ENCODE measurements around the gene REC8.

Gene REC8

DNA sequence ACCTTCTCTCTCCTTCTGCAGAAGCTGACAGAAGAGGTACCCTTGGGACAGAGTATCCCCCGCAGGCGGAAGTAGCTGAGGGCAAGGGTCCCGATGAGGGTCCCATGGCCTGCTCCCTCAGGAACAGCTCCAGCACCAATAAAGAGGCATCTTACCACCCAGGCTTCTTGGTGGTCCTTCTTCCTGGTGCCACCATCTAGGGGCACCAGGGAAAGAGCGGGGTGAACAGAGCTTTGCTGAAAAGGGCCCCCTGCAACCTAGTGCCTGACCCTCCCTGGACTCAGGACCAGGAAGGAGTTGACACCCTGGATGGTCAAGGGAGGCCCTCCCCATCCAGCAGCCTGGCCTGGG, 11.4 kb upstream of the REC8 start:
- no peak for DNase-seq

DNA sequence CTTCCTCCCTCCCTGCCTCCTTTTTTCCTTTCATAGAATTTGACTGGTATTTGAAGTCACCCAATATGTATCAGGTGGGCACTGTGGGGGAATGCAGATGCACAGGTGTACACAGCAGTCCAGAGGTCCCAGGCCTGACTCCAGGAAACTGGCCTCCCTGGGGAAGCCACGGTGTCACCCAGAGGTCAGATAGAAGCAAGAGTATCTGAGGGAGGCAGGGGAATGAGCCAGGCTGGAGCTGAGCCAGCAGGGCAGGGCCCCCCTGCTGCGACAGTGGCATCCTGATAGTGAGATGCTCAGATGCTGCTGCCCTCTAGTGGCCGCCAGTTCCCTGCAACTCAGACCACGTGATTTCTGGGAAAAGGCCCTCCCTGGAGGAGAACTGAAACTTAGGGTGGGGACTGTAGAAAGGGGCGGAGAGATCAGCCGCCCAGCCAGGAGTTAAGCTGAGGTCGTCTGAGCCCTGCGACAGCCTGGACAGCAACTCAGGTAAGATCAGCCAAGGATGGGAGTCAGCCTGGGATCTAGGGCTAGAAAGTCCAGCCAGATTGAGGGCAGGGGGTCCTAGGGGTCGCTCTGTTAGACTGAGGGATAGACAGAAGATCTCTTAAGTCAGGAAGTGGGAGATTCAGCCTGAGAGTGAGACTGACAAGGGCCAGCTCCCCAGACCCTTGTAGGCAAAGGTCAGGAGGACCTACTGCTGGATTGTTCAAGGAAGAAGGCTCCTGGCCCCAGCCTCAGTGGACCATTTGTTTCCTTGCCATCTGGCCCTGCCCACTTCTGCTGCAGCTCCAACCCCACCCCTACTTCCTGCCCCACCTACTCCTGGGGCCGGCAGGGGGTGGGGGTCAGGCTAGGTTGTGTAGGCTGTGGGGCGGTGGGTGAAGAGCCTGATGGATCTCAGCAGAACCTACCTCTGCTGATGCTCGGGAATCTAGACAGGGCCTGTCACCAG, 10.8 kb upstream of the REC8 start, which contains the start of gene IRF9:
TSS of gene IRF9 (plus strand) at position 416 of the 955 bp plus-strand sequence. CDS start 880 bp downstream, outside the sequence.
- DNase-seq, result peak; percentile 96 to 99

DNA sequence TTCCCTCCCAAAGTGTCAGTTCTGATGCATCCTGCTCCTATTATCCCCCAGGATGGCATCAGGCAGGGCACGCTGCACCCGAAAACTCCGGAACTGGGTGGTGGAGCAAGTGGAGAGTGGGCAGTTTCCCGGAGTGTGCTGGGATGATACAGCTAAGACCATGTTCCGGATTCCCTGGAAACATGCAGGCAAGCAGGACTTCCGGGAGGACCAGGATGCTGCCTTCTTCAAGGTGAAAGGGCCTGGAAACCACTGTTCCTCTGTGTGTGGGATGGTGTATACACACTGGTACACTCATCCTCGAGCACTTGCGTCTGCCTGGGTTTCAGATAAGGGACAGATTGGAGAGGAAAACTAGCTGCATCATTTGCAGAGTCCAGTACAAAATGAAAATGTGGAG, 9.8 kb upstream of the REC8 start:
- no peak for DNase-seq

DNA sequence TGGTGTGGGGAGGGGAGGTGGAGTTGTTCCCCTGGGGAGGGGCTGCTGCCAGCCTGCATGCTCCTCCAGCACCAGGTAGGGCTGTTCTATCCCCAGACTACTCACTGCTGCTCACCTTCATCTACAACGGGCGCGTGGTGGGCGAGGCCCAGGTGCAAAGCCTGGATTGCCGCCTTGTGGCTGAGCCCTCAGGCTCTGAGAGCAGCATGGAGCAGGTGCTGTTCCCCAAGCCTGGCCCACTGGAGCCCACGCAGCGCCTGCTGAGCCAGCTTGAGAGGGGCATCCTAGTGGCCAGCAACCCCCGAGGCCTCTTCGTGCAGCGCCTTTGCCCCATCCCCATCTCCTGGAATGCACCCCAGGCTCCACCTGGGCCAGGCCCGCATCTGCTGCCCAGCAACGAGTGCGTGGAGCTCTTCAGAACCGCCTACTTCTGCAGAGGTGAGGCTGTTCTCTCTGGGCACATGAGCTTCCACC, 7.3 kb upstream of the REC8 start:
- no peak for DNase-seq

DNA sequence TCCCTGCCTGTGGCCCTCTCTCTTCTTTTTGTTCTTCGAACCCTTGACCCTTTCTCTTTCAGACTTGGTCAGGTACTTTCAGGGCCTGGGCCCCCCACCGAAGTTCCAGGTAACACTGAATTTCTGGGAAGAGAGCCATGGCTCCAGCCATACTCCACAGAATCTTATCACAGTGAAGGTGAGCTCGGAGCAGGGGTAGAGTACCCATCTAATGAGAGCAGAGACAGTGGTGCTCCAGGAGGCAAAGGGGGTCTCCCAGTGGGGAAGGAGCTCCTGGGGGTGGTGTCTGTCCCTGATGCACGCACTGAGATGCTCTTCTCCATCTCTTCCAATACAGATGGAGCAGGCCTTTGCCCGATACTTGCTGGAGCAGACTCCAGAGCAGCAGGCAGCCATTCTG, 6.1 kb upstream of the REC8 start:
- DNase-seq, result no peak

DNA sequence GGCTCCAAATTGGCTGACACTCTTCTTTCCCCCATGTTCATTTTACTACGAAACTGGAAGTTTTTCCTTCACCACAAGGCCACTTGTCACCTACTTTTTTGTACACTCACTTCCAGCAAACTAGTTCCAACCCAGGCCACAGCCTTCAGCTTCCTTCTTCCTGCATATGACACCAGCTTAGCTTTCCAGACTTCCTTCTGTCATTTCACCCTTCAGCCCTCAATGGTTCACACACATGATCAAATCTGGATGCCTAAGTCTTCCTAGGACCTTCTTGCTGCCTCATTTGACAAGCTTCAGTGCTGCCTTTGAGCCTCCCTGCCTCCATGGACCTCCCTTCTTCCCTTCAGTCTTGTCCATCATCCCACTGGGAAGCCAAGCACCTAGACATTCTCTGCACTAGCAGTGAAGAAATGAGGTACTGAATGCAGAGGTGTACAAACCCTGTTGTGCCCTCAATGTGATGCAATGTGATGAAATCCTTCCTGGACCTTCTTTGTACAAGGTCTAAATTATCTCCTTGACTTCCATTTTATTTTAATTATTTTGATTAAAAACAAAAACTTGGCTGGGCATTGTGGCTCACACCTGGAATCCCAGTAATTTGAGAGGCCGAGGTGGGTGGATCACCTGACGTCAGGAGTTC, 4.3 kb upstream of the REC8 start:
- DNase-seq, result no peak

DNA sequence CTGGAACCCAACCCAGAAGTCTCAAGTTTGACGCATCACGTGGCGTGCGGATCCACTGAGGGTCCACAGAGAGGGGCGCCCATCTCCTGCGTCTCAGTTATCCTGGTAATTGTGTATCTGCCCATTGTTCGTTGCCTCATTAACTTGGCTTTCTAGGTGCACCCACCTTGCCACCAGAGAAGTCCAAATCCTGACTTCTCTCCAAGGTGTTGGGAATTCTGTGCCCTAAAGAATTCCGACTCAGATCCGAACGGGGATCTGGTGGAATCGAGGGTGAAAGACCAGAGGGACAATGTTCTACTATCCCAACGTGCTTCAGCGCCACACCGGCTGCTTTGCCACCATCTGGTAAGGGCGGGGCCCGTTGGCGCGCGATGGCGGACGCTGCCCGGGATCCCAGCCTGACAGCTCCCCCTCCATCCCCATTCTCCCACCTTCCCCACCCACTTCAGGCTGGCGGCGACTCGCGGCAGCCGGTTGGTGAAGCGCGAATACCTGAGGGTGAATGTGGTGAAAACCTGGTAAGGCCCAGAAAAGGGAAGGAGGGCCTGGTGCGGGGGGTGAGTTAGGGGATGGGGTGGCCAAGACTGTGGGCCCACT, 481 bp downstream of the REC8 start:
- DNase-seq, result no peak

DNA sequence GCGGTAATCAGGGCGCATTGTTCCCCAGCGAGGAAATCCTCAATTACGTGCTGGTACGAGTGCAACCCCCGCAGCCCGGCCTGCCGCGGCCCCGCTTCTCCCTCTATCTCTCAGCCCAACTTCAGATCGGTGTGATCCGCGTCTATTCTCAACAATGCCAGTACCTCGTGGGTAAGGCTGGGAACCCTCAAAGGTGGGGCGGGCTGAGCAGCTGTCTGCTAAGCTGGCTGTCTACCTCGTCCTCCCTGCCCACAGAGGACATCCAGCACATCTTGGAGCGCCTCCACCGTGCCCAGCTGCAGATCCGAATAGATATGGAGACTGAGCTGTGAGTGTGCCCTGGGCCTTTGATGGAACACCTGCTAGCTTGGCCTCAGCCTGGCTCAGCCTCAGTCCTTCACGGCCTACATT, 996 bp downstream of the REC8 start:
- DNase-seq, result no peak

DNA sequence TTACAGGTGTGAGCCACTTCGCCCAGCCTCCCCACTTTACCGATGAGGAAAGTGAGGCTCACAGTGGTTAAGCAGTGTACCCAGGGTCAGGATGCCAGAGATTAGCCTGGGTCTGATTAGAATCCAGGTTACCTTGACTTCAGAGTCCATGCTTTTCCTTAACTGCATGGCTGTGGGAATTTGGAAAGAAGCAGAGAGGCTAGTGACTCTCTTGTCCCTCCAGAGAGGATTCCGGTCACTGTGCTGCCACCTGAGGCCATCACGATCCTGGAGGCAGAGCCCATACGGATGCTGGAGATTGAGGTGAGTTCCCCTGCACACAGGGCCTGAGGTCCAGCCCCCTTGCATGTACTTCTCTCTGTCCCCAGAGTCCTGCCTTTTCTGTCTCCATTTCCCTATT, 4.7 kb downstream of the REC8 start:
- no peak for DNase-seq

DNA sequence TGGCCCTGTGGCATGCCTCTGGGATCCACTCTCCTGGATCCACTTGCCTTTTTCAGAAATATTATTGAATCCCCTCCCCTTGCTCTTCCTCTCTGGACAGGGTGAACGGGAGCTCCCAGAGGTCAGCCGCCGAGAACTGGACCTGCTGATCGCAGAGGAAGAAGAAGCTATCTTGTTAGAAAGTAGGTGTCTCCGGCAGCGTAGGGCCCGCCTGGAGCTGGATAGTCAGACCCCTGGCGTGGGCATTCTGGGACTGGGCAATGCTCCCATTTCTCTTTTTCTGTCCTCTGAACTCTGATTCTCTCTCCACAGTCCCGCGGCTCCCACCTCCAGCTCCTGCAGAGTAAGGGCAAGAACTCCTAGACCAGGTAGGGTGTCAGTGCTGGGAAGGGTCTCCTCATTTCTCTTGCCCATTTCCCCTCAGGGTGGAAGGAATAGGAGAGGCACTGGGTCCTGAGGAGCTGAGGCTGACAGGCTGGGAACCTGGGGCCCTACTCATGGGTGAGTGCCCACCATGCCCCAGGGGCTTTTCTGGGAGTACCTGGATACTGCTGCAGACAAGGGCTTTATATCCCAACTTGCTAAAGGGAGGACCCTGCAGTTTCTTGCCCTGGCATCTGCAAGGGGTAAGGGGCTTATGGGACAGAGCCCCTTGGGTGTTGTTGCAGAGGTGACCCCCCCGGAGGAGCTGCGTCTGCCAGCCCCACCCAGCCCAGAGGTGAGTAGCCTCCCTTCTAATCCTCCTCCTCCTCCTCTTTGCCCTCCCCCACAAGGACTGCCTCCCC, 5.4 kb downstream of the REC8 start:
- DNase-seq, result no peak

DNA sequence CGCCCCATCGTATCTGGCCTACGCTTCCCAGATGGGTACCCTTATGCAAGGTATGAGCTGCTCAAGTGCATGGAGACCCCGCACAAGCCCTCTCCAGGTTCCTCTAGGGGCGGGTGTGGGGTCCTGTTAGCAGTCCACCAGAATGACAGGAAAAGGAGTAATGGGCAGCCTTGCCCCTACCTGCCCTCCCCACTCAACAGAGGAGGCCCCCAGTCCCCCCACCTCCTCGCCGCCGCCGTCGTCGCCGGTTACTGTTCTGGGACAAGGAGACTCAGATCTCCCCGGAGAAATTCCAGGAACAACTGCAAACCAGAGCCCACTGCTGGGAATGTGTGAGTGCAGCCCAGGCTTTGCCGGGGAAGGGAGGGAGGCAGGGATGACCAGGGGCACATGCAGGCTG, 6.0 kb downstream of the REC8 start:
- no peak for DNase-seq

DNA sequence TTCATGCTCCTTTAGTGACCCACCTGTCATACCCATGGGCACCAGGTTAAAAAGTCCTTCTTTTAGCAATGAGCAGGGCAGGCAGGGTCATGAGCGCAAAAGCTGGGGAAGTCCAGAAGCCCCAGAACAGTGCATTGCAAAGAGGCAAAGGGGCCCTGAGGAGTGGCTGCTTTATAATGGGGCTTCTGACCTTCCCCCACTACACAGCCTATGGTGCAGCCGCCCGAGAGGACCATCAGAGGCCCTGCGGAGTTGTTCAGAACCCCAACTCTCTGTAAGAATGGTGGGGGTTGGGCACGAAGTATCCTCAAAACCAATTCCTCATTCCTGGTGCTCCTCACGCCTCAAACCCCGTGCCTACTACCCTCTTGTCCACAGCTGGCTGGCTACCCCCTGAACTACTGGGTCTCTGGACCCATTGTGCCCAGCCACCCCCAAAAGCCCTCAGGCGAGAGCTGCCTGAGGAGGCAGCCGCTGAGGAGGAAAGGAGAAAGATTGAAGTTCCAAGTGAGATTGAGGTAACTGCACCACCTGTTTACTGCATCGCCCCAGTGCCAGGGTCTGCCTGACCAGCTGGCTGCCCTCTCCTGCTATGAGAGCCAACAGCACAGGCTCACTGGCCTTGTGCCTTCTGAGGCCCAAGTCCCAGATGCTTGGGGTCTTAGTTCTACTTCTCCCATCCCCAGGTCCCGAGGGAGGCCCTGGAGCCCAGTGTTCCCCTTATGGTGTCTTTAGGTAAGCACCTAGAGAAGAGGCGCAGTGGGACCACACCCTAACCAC, 6.7 kb downstream of the REC8 start:
- no peak for DNase-seq

DNA sequence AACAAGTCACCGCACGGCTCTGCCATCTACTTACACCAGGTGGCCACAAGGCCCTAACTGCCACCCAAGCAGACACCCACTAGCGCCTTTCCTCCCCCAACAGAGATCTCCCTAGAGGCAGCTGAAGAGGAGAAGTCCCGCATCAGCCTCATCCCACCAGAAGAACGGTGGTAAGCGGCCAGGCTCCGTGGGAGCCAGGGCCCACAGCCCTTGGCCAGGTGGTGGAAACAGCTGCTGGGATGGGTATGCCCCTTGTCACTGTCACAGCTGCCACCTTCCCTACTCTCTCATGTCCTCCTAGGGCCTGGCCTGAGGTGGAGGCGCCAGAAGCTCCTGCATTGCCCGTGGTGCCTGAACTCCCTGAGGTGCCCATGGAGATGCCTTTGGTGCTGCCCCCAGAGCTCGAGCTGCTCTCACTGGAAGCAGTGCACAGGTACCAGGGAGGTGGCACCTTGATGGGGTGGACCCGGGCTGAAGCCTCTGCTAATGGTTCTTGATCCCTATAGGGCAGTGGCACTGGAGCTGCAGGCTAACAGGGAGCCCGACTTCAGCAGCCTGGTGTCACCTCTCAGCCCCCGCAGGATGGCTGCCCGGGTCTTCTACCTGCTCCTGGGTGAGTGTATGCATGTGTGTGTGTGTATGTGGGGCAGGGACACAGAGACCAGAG, 7.5 kb downstream of the REC8 start:
- DNase-seq, result no peak

DNA sequence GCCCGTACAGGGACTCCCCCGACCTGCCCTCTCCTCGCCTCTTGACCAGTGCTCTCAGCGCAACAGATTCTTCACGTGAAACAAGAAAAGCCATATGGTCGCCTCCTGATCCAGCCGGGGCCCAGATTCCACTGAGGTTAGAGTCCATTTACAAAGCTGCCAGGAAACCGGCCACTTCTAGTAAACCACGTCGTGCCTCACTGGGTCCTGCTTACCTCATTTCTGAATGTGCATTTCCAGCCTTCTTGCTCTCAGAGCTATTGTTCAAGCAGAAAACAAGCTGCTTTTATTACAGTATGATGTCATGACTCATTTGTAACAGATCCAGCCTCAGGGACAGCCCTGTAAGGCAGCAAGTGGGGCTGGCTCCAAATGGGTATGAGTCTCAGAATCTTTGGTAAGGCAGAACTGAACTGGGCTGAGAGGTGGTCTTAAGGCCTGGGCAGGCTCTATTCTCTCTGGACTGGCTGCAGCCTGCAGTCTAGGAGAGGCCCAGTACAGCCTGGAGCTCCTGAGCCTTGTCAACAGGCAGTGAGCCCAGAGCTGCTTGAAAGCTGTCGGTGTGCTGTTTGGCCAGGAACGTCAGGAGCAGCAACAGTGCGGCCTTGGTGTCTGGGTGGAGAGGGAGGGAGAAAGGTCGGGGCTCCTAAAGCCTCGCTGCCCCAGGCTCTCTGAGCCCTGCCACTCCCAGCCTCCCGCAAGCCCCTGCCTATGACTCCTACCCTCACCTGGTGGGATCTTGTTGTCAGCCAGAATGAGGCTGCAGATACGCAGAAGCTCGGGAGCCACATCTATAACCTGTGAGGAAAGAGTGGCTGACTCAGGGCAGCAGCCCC, 8.3 kb downstream of the REC8 start:
- DNase-seq, result no peak

DNA sequence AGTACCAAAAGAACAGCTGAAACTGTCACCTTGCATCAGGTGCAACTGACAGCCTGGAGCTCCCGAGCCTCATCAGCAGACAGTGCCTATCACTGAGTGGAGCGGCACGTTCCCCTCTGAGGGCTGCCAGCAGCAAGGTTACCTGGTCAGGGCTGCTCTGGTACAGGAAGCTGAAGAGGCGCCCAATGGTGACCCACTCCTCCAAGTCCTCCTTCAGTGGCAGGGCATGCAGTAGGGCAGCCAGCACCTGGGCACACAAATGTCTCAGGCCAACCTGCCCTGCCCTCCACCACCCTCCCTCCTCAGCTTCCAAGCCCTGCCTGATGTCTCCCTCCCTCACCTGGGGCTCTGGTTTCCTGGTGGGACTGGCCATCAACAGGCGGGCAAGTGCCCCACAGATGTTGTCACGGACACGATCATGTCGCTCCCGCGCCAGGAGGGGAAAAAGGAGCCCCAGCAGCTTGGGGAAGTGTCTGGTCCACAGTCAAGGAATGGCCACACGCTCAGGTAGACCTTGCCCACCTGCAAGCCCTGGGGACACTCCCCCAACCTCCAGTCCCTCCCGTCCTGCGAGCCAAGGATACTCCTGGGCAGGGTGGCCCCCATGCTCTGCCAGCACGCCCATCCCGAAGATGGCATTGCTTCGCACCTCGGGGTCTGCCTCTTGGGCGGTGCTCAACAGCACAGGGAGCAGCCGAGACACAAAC, 9.6 kb downstream of the REC8 start:
- no peak for DNase-seq

DNA sequence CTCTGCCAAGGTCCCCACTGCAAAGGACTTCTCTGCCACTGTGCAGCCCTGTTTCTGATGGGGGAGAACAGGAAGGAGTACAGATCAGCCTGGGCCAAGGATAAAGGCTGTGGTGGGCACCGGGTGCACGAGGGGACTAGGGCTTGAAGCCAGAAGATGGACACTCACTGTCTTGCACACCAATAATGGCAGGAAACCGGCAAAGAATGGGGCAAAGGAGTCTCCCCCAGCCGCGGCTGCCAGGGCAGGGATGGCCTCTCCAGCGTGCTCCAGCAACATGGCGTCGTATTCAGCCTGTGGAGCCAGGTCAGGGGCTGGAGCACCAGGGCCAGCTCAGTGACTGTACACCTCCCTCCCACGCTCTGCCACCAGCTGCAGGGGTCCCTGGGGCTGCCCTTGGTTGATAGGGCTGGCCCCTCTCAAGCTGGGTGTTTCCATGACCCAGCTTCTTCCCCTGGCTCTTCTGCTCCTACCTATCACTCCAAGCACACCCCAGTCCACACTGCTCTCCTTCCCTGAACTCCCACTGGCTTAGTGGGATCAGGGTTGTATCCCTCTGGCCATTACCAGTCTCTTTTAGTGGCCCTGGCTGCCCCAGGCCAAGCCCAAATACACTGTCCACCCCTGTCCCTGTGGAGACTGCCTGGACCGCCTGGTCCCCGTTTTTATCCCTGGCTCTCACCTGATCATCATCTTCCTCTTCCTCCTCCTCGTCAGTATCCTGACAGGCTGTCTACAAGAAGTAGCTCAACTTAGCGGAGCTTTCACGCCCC, 10.4 kb downstream of the REC8 start:
- no peak for DNase-seq

DNA sequence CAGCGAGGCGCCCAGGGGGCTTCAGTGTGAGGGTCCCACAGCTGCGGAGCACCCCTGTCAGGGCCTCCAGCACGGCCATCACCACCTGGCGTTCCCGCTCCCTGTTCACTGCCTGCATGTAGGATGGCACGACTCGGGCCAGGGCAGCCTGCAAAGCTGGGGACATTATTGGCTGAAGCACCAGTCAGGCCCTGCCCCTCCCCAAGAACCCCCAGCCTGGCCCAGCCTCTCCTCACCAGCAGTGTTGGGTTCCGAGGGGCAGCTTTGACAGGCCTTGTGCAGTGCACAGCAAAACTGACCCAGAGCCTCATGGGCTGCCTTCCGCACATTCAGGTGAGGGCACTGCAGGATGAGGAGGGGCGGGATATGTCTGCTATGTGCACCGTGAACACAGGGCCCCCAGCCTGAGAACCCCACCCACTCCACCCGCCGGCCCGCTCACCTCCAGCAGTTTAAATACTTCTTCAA, 11.2 kb downstream of the REC8 start:
- no peak for DNase-seq

DNA sequence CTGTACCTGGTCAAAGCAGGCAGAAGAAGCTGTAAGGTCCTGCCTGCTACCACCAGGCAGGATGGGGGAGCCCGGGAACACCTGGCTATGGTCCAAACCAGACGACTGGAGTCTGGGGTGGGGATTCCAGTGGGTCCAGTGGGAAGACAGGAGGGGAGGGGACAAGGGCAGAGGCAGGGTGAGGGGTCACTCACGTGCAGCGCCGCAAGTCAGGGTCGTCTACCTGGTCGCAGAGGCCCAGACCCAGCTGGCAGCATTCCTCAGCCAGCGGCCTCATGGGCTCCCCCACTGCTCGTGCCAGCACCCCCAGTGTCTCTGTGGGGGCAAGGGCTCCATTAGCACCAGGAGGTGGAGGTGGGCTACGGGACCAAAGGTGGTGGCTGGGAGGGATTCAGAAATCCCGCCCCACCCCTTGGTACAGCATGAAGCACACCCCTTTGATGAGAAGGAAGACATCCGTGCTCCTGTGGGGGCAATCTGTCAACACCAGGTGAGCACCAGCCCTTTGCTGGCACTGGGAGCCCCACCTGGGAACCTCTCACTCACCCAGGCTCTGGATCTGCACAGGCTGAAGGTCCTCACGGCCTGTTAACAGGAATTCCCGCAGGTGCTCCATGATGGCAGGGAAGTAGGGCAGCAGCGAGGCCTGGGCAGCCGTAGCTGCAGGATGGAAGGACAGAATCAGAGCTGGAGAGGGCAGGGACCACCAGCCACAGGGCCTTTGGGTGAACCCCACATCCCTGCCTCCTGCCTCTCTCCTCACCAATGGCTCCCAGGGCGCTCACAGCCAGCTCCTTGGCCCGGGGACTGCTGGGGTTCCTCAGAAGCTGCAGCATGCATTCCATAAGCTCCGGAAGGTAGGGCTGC, 12.5 kb downstream of the REC8 start:
- no peak for DNase-seq
